Measurements from ENCODE around the gene TTC7B.

The TTC7B gene

DNA sequence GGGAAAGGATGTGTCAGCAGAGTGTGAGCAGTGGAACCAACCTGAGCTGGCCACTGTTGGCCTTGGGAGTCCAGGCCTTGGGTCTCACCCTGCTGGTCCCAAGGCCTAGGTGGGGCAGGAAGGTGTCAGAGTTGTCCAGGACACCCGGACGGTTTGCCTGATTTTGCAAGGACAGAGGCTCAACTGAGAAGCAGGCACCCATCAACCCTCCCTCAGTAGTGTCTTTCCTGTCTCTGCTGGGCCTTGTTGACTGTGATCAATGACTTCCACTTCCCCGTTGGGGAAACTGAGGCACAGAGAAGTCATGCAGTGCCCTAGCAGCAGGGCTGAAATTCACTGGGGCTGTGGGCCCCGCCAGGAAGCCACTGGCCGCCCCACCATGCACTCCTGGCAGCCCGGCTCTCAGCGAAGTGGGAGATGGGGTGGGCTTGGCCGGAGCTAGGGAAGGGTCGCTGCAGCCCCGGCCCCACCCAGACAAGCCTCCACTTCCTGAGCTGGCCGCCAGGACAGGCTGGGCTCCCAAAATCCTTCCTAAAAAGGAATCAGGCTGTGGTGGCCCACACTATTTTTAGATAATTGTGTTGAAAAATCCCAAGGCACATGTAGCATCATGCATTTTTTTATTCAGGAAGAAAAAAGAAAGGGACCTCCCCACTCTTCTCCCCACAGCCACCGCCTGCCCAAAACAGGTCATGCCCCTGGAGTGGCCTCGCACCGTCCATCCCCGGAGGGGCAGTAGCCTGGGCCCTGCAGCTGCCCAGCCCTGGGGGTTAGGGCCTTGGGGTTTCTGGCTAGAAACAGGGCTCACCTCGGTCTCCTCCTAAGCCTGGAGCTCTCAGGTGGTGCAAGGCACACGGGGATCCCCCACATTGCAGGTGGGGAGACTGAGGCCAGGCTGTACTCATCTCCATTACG lies 292.0 kb downstream of the TTC7B start:
- no peak for DNase-seq (ENCODE audit: low read depth)

DNA sequence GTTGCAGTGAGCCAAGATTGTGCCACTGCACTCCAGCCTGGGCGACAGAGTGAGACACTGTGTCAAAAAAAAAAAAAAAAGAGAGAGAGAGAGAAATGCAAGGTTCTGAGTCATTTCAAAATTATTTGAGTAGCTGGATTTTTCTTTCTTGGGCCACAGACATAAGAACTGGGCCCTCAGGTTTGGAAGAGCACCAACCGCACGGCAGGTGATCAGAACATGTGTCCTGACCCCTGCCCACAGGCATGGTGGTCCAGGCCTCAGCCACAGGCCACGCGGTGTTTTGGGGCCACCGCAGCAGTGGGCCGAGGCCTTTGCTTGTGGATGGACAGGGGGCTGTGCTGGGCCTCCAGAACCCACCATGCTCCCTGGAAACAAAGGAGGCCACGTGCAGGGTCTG lies 292.7 kb downstream of the TTC7B start:
- no peak for DNase-seq (ENCODE audit: low read depth)

DNA sequence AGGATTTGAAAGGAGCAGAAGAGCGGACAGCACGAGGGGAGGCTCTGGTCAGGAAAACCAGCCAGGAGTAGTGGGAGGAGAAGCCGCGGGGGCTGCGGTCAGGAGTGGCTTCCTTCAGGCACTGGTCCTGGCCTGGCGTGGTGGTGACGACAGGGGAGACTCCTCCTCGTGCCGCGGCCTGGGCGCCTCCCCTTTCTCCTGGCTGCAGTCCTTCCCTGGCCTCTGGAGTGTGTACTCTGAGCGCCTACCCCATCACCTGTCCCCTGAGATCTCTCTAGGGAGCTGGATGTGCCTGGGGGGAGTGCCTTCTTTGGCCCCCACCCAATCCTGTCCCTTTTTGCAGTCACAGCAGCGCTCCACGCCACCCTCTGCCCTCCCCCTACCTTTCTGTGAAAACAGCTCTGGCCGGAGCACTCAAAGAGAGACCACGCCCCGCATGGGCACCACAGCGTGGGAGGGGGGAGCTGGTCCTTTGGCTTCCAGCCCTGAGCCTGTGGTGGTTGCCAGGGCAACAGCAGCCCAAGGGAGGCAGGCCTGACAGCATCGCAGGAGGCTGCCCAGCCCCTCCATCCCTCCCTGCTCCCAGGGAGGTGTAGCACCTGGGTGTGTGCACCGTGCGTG lies 293.5 kb downstream of the TTC7B start:
- no peak for DNase-seq (ENCODE audit: low read depth)

DNA sequence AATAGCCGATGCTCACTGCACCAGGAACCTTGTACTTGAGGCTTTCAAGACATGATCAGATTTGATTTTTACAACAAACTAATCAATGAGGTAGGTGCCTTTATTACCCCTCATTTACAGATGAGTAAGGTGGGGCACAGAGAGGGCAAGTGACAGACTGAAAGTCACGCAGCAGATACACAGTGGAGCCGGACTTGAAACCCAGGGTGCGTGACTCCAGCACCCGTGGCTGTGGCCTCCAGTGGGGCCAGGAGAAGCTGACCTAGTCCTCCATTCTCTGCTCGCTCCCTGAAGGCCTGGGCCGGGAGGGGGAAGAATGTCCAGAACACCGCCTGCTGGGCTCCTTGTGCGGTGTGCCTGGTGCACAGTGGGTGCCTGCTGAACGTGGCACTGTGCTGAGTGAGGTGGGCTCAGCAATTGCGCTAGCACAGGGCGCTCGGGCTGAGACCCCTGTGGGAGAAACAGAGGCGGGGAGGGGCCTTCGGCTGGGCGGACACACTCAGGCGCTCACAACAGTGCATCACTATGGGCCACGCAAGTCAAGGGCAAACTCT lies 294.2 kb downstream of the TTC7B start:
- no peak for DNase-seq (ENCODE audit: low read depth)

DNA sequence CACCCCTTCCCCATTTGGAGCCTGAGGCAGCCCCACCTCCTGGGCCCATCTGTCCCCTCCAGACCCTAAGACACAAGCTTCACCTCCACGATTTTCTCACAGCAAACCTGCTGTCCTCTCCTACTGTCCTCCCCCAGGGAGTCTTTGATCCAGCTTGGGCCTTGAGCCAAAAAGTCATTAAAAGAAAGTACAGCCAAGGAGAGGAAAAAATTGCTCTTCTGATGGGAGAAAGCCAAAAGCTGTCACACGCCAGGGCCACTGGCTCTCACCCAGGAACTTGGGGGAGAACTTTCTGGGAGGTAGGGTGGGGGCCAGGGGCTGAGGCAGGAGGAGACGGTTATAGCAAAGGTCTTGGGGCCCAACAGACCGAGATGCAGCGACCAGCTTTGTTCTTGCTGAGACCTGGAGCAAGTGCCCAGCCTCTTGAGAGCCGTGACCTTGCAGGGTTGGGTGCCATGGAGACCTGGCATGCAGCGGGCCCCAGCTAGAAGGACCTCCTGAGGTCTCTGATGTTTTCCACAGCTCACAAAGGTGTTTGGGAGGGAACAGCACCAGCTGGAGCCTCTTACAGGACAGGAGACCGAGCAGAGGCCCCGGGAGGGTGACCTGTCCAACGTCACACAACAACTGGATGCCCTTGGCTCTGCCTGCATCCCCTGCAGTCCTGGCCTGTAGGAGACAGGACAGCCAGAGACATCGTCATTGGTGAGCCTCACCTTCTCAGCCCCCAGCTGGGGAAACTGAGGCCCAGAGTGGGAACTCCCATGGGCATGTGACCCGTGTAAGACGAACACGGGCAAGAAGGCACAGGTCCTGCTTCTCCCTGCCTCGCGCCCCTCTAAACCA lies 294.9 kb downstream of the TTC7B start:
- DNase-seq (ENCODE audit: low read depth), result no peak

DNA sequence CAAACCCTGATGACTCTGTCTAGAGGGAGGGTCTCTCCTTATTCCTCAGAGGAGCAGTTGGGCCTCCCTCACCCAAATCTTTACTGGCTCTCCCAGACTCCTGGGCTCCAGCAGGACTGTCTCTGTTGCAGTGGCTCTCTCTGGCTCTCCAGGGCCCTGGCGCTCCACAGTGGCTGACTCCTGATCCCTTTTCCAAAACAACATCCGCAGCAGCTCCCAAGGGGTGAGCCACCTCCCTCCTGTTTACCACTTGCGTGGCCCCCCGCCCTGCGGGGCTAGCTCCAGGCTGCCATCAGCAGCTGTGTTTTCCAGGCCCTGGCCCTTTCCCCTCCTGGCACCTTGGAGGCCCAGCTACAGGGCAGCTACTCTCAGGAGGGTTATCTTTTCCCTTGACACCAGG lies 295.9 kb downstream of the TTC7B start:
- no peak for DNase-seq (ENCODE audit: low read depth)

DNA sequence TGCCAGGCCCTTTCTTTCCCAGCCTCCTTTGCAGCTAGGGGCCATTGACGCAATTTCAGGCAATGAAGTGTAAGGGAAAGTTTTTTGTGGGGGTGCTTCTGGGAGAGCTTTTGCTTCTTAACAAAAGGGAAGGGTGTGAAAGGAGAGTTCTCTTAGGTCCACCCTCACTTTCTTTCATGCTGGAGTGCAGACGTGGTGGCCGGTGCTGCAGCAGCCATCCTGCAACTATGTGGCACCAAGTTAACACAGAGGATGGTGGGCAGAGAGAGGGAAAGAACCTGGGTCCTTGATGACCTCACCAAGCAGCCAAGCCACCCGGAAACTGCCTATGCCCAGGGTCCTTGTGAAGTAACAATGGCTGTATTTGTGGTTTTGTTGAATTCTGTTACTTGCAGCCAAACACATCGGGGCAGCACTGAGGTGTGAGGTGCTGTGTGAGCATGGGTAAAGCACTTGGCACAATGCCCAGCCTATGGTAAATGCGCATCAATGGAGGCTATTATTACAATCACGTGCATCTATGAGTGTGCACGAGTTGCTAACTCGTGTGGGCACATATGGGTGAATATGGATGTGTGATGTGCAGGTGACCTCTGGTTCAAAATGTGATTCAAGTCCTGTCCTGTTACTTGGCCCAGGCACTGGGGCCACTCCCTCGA lies 296.8 kb downstream of the TTC7B start:
- no peak for DNase-seq (ENCODE audit: low read depth)

DNA sequence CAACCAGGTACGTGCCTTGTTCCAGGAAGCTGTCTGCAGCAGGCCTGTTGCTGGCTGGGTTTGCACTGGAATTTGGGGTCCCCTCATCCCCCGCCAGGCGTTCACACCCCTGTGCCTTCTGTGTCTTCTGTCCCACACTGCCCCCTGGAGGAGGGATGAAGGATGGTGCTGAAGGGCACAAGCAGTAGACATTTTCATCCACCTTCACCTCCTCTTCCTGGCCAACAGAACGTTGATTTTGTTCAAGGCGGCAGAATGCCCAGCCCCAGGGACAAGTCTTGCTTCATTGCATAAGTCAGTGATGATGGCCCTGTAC lies 297.3 kb downstream of the TTC7B start:
- DNase-seq (ENCODE audit: low read depth), result peak; percentile 14

DNA sequence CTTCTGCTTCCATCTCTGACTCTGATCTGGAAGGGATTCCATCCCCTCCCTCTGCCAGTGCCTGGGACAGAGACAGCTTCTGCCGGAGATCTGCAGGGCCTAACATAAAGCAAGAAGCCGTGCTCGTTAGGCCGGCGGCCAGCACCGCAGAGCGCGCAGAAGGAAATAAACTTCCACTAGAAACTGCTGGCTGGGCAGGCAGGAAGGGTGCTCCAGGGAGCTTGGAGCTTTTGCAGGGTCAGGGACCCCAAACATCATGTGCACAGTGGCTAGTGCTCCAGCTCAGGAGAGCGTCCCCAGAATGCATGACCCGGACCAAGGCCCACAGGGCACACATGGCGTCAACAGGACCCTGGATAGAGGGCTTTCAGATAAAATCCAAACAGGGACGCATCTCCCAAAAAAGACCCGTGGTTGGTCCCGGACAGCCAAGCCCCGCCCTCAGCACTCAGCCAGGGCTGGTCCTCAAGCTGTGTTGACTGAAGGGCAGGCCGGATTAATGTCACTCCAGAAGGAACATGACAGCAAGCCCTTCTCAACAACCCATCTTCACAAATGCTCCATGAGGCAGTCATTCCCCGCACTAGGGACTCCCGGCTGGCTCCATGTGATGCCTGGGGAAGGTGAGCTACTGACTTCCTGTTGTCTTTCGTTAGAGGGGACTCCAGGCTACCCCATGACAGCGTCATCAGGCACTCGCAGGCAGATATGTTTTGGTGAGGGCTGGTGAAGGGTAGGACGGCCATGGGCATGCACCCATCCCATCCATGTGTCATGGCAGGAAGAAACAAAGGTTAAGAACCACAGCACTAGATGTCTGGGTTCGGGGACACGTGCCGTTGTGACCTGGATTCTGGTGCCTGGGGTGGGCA lies 297.9 kb downstream of the TTC7B start:
- DNase-seq (ENCODE audit: low read depth), result no peak

DNA sequence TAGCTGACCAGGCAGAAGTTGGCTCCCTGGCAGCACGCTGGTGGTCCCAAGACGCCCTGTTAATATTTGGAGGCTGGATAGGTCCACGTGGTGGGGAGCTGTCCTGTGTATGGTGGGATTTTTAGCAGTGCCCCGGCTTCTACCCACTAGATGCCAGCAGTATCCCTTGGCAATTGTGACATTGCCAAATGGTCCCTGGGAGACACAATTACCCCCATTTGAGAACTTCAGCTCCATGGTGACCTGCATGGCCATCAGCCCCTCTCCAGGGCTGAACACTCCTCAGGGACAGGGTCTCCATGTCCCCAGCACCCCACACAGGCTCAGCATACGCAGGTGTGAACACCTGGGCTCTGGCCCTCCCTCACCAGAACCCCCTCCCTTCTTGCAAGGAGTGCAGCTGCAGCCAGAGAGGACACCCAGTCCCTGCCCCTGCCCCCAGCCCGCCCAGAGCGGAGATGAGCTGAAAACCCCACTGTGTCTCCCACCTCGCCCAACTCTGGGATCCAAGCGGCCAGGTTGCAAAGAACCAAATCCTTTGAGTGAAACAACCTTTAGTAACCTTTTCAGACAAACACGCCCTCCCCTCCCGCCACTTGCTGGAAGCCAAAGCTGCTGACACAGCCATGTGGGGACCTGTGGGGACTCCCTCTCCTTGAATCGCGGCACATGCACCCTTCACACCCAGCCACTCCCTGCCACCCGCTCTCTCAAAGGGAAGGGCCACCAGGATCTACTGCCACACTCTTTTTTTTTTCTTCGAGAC lies 299.0 kb downstream of the TTC7B start:
- no peak for DNase-seq (ENCODE audit: low read depth)

DNA sequence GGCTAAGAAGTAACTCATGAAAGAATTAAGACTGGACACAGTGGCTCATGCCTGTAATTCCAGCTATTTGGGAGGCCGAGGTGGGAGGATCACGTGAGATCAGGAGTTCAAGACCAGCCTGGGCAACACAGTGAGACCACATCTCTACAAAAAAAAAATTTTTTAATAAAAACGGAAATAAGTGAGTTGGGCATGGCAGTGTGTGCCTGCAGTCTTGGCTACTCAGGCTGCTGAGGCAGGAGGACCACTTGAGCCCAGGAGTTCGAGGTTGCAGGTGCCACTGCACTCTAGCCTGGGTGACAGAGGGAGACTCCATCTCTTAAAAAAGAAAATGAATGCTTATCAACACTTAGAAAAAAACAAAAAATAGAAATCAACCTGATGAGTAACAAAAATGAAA lies 301.7 kb downstream of the TTC7B start:
- no peak for DNase-seq (ENCODE audit: low read depth)

DNA sequence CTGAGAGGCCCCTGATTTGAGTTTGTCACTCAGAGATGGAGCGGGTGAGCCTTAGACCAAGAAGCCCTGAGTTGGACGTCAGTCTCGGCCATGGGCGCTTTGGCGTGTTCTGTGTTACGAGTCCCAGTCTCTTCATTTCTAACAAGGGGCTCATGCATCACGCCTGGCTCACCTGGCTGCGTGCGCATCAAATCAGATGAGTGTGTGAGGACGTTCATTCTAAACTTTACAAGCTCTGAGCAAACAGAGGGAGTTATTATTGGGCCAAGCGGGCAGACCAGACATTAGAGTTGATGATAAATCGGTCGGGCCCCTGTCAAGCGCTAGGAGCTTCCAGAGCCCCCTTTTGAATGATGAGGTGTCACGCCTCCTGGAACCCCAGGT lies 302.2 kb downstream of the TTC7B start:
- no peak for DNase-seq (ENCODE audit: low read depth)

DNA sequence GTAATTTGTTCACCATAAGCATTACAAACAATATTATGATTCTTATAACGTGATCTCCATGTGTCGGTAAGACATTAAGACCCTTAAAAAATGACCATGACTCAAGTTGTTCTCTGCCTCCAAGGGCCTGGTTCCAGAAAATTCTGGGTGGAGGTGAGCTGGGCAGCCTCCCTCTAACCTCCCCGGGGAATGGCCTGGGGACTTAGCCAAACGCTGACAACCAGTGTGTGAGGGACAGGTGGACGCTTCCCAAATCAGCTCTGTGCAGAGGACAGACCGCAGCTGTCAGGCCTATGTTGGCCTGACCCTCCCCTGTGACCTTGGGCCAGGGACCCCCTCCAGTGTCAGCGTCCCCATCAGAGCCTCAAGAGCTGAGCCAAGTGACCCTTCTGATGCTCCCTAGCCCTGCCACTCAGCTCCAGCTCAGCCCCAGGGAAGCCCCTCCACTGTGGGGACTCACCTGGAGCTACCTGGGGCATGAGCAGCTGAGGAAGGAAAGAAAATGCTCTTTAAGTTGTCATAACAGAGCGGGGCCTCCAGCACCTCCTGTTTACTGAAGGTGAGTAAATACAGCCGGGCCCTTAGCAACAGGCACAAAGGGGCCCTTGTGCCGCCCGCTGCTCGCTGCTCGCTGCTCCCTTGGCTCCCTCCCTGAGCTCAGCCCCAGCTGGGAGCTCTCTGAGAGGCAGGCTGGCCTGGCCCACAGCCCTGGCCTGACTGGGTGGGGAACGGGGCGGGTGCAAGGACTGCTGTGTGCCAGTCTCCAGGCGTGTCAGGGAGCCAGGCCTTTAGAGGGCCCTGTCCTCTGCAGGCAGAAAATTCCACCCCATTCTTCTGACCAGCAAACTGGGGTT lies 302.8 kb downstream of the TTC7B start:
- no peak for DNase-seq (ENCODE audit: low read depth)

DNA sequence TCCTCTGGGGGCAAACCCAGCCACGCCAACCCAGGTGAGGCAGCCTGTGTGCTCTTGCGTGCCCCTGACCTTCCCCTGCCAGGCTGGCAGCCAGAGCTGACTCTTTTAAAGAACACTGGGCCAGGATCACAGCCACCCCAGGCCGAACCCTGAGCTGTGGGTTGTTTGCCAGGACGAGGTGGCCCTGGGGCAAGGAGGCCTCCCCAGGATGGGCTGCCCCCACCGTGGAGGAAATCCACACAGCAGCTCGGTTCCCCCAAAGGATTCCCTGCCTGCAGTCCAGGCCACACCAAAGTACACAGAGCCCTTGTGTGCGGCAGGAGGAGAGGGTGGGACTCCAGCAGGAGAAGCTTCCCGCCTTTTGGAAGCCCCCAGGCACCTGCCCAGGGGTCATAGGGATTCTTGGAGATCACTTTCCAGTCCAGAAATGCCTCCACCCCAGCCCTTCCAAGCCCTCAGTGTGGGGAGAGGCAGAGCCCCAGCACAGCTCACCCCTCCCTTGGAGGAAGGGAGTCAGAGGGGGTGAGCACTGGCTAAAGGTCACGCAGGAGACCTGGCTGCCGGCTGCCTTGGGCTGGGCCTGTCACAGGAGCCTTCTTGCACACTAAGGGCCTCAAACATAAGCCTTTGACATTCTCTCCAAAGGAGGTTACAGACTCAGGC lies 303.8 kb downstream of the TTC7B start:
- no peak for DNase-seq (ENCODE audit: low read depth)

DNA sequence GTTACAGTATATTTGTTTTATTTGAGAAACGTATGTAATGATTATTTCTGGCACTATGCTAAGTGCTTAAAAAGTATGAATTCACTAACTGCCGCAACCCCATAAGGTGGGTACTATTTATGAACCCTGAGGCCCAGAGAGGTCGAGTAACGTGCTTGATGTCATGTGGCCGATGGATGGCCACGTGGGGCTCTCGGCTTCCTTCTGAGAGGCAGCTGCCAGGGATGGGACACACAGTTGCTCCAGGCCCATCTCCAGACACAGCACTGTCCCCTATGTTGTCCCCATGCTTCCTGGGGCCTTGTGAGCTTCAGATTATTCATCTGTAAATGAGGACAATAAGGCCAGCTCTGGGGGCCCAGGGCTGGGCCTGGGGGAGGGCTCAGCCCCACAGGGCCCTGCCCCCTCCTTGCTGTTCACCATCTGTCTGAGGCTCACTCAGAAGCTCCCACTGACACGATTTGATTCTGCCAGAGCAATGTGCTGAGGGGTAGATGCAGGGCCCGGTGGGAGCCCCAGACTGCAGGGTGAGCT lies 304.4 kb downstream of the TTC7B start:
- DNase-seq (ENCODE audit: low read depth), result no peak

DNA sequence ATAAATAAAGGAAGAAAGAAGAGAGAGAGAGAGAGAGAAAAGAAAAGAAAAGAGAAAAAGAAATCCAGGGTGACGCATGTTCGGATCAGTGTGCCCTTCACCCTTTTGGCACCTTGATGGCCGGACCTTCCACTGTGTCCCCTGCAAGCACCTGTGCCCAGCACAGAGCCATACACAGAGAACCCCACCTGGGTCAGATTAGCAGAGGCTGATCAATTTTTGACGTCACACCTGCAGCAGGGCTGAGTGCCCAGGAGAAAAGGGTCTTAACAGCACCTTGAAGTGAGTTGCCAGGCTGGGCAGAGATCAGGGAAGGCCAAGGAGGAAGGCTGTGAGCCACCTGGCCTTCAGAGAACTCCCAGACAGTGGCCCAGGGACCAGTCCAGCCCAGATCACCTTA lies 305.0 kb downstream of the TTC7B start:
- DNase-seq (ENCODE audit: low read depth), result no peak

DNA sequence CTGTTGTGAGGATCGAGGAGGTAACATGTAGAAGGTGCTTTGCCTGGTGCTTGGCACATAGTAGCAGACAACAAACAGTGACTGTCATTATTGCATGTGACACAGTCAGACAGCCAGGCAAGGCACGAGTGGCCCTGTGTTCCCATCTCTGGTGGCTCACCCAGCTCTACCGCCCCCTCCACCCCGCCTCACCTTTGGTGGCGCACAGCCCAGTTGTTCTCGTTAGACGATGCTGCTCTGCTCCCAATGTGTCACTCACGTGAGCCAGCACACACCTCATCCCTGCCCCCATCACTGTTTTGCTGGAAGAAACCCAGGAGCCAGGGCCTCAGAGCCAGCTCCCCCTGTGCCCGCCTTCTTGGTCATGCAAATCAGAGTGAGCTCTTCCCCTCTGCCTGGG lies 306.1 kb downstream of the TTC7B start:
- DNase-seq (ENCODE audit: low read depth), result no peak

DNA sequence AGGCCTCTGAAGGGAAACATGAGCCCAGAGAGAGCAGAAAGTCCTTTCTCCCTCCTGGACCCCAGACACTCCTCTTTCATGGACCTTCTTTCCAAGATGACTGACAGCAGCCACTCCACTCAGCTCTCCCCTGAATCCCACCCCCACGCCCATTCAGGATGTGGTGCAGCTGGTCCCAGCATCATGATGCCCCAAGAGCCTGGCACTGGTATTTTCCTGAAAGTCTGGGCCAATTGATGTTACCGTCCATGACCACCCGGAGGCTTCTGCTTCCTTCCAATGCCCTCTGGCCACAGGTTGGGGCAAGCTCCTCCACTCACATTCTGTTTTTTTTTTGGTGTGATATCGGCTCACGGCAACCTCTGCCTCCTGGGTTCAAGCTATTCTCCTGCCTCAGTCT lies 306.8 kb downstream of the TTC7B start:
- DNase-seq (ENCODE audit: low read depth), result no peak

Measured in activated T-helper 1 cell treated with Interleukin-2 at 50 U/mL for 16 hours (primary cell).